Testis (tissue), 2 donors: ENCODE results near the gene ADARB1.

Experiments
- POLR2A ChIP-seq: fragments of 450-650 bp; IDR thresholded peaks from one replicate; pipeline ENCODE4 v1.6.1; 2017; ENCODE audit warnings: antibody characterized with exemption, mild to moderate bottlenecking, moderate library complexity
- TF ChIP-seq, protein P1 (sequence below), 3 experiments: fragments of 450-650 bp in 2 of 3; fragments of 200-600 bp in 1 of 3; sonication (generic) in 1 of 3; IDR thresholded peaks; one replicate each; pipeline ENCODE4 v1.5.1; 2016 to 2019; ENCODE audit warnings: antibody characterized with exemption in 3 of 3, mild to moderate bottlenecking in 2 of 3, moderate library complexity in 1 of 3

DNA sequence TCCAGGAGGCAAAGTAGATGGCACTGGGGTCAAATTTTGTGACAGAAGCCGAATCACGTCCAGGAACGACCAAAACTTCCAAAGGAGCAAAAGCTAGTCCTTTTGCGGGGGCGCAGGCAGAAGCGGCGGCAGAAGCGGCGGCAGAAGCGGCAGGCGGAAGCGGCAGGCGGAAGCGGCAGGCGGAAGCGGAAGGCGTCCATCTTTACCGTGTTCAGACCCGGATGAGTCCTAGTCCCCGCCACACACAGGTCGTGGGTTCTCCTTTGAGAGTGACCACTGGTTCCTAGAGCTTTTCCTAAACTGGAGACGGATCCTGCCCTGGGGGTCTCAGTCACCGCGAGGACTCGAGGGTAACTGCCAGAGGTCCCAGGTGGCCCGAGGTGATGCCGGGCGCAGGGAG lies 159.7 kb downstream of the ADARB1 start:
- TF ChIP-seq, protein P1, sequence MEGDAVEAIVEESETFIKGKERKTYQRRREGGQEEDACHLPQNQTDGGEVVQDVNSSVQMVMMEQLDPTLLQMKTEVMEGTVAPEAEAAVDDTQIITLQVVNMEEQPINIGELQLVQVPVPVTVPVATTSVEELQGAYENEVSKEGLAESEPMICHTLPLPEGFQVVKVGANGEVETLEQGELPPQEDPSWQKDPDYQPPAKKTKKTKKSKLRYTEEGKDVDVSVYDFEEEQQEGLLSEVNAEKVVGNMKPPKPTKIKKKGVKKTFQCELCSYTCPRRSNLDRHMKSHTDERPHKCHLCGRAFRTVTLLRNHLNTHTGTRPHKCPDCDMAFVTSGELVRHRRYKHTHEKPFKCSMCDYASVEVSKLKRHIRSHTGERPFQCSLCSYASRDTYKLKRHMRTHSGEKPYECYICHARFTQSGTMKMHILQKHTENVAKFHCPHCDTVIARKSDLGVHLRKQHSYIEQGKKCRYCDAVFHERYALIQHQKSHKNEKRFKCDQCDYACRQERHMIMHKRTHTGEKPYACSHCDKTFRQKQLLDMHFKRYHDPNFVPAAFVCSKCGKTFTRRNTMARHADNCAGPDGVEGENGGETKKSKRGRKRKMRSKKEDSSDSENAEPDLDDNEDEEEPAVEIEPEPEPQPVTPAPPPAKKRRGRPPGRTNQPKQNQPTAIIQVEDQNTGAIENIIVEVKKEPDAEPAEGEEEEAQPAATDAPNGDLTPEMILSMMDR (IDR thresholded peaks at IDR 0.05): no peak
- no peak for TF ChIP-seq POLR2A
